IMR-90 (cell line): ENCODE measurements around the gene EML1. TPM values are rescaled to one million over a fixed set of nuclear protein-coding genes. Genes with fewer than 3 reads are reported as not detected.

Experiments
- ATAC-seq: fragments of 200-7000 bp; cut with Tn5 transposase; 2 replicates; pipeline ENCODE4 v1.9.1; 2020; ENCODE audit warnings: low read depth, mild to moderate bottlenecking, moderate library complexity
- BruUV-seq: library from RNA; stranded (reverse); fragments of 400-500 nt; replicated peaks from 2 replicates; lab custom pipeline; 2021; lab: Mats Ljungman, UMichigan
- CTCF ChIA-PET: fragments of 300-600 bp; formaldehyde crosslinking; extraction: SDS; loops from one replicate; lab custom pipeline; 2021; ENCODE audit warnings: antibody characterized with exemption; lab: Yijun Ruan, JAX
- POLR2A ChIA-PET: fragments of 300-600 bp; sonication (Branson Sonifier 250); formaldehyde crosslinking; loops from one replicate; lab custom pipeline; 2022; ENCODE audit warnings: antibody characterized with exemption; ENCODE audit not compliant: unreplicated experiment; lab: Charles Lee
- DNase-seq: peaks from one replicate; pipeline ENCODE4 v3.0.0; 2013
- H2AFZ ChIP-seq: replicated peaks from 2 replicates; pipeline ENCODE3; 2013; ENCODE audit warnings: low read length, mild to moderate bottlenecking; ENCODE audit not compliant: poor library complexity
- H2AK5ac ChIP-seq: 2 replicates; pipeline ENCODE4 v1.6.1; 2013; ENCODE audit warnings: low read depth, low read length, inconsistent platforms
- H2AK9ac ChIP-seq: replicated peaks from 2 replicates; pipeline ENCODE3; 2013; ENCODE audit warnings: mild to moderate bottlenecking, low read depth, low read length, moderate library complexity; ENCODE audit not compliant: poor library complexity
- H2BK120ac ChIP-seq: 2 replicates; pipeline ENCODE4 v1.6.1; 2013; ENCODE audit warnings: low read depth, low read length, inconsistent platforms
- H2BK15ac ChIP-seq: 3 replicates; pipeline ENCODE4 v1.6.1; 2013; ENCODE audit warnings: low read depth, low read length, inconsistent platforms
- H2BK20ac ChIP-seq: 2 replicates; pipeline ENCODE4 v1.6.1; 2013; ENCODE audit warnings: low read depth, mild to moderate bottlenecking, inconsistent platforms, low read length, moderate library complexity
- H2BK5ac ChIP-seq: 2 replicates; pipeline ENCODE4 v1.6.1; 2013; ENCODE audit warnings: mild to moderate bottlenecking, low read depth, low read length, inconsistent platforms; ENCODE audit not compliant: poor library complexity, severe bottlenecking
- H3K14ac ChIP-seq: replicated peaks from 2 replicates; pipeline ENCODE4 v1.6.1; 2013; ENCODE audit warnings: low read depth, low read length, inconsistent platforms
- H3K18ac ChIP-seq: 2 replicates; pipeline ENCODE4 v1.6.1; 2013; ENCODE audit warnings: low read depth, low read length, control low read depth
- H3K23ac ChIP-seq: 2 replicates; pipeline ENCODE4 v1.6.1; 2013; ENCODE audit warnings: low read depth, low read length, inconsistent platforms
- H3K27ac ChIP-seq: 2 replicates; pipeline ENCODE4 v1.5.1; 2013; ENCODE audit warnings: mild to moderate bottlenecking, control low read depth, low read length; ENCODE audit not compliant: insufficient read depth
- H3K27me3 ChIP-seq: 2 replicates; pipeline ENCODE4 v1.6.1; 2013; ENCODE audit warnings: low read length; ENCODE audit not compliant: control insufficient read depth, insufficient read depth
- H3K36me3 ChIP-seq: 2 replicates; pipeline ENCODE4 v1.6.1; 2013; ENCODE audit warnings: low read length, mixed read lengths; ENCODE audit not compliant: control insufficient read depth, insufficient read depth
- H3K4ac ChIP-seq: 2 replicates; pipeline ENCODE4 v1.6.1; 2013; ENCODE audit warnings: low read depth, low read length, inconsistent platforms
- H3K4me1 ChIP-seq: 2 replicates; pipeline ENCODE4 v1.6.1; 2013; ENCODE audit warnings: low read length, mixed read lengths; ENCODE audit not compliant: control insufficient read depth, insufficient read depth
- H3K4me2 ChIP-seq: 2 replicates; pipeline ENCODE4 v1.6.1; 2013; ENCODE audit warnings: low read depth, mild to moderate bottlenecking, control low read depth, low read length, moderate library complexity
- H3K4me3 ChIP-seq: 2 replicates; pipeline ENCODE4 v1.5.1; 2013; ENCODE audit warnings: low read depth, mild to moderate bottlenecking, control low read depth, low read length, moderate library complexity; ENCODE audit not compliant: insufficient read depth
- H3K56ac ChIP-seq: 2 replicates; pipeline ENCODE4 v1.6.1; 2013; ENCODE audit warnings: low read length, inconsistent platforms; ENCODE audit not compliant: insufficient read depth; ENCODE audit errors: extremely low read depth
- H3K79me1 ChIP-seq, 2 experiments: 2 replicates each; pipeline ENCODE4 v1.6.1; 2013; ENCODE audit warnings: low read length in 2 of 2, inconsistent platforms in 1 of 2, low read depth in 1 of 2
- H3K9ac ChIP-seq: 2 replicates; pipeline ENCODE4 v1.6.1; 2013; ENCODE audit warnings: low read depth, low read length, control low read depth
- H3K9me1 ChIP-seq: 2 replicates; pipeline ENCODE4 v1.6.1; 2013; ENCODE audit warnings: low read length, inconsistent platforms; ENCODE audit not compliant: insufficient read depth
- H3K9me3 ChIP-seq: 2 replicates; pipeline ENCODE4 v1.6.1; 2013; ENCODE audit warnings: low read length; ENCODE audit not compliant: control insufficient read depth, insufficient read depth
- H4K20me1 ChIP-seq: 2 replicates; pipeline ENCODE4 v1.6.1; 2013; ENCODE audit warnings: low read length, inconsistent platforms; ENCODE audit not compliant: insufficient read depth
- H4K5ac ChIP-seq: 2 replicates; pipeline ENCODE4 v1.6.1; 2013; ENCODE audit warnings: mild to moderate bottlenecking, low read depth, low read length, control low read depth
- H4K8ac ChIP-seq, 2 experiments: 2 replicates each; pipeline ENCODE4 v1.6.1; 2013; ENCODE audit warnings: low read depth in 2 of 2, low read length in 2 of 2, control low read depth in 1 of 2, inconsistent platforms in 1 of 2
- H4K91ac ChIP-seq: 2 replicates; pipeline ENCODE4 v1.6.1; 2013; ENCODE audit warnings: low read depth, low read length, inconsistent platforms; ENCODE audit not compliant: insufficient read depth
- CEBPB ChIP-seq: IDR thresholded peaks from 2 replicates; pipeline ENCODE4 v1.6.1; 2012; ENCODE audit warnings: low read depth, low read length, improper control_type of control experiment
- CHD1 ChIP-seq: IDR thresholded peaks from 2 replicates; pipeline ENCODE4 v1.6.1; 2012; ENCODE audit warnings: low read depth, low read length, improper control_type of control experiment
- MXI1 ChIP-seq: IDR thresholded peaks from 2 replicates; pipeline ENCODE4 v1.6.1; 2012; ENCODE audit warnings: low read depth, mild to moderate bottlenecking, low read length, moderate library complexity, borderline replicate concordance
- WGBS, 2 experiments: methylation state at CpG; one replicate each; pipeline versions ENCODE4 v1.1.5 to v1.1.7; 2013; ENCODE audit warnings: missing lambda C conversion rate in 2 of 2; ENCODE audit not compliant: insufficient read length in 1 of 2; ENCODE audit errors: extremely low coverage in 2 of 2; 5-methylcytosine and 5-hydroxymethylcytosine counted together
- dilution Hi-C: fragments of 300-500 bp; cut with HindIII; formaldehyde crosslinking; loops from one replicate; pipeline ENCODE4 v1.14.3; 2018; ENCODE audit warnings: low sequenced_read_pairs; ENCODE audit not compliant: unreplicated experiment
- in situ Hi-C: fragments of 300-500 bp; cut with MboI; formaldehyde crosslinking; loops from 3 replicates; pipeline ENCODE4 v1.14.3; 2019; ENCODE audit warnings: low sequenced_read_pairs, inconsistent platforms, mixed read lengths
- intact Hi-C: fragments of 100-400 bp; cut with micrococcal nuclease; formaldehyde crosslinking; loops from 2 replicates; pipeline ENCODE4 v1.10.0; 2022
- polyA plus RNA-seq, 3 experiments: library from polyadenylated mRNA; depleted of rRNA; stranded (reverse); fragments of >200 nt; gene quantifications; 2 replicates each; pipeline ENCODE4 v1.2.3, GENCODE V29; 2012; ENCODE audit warnings: low replicate concordance in 1 of 3
- total RNA-seq: library from RNA; depleted of rRNA; stranded (reverse); fragments of >200 nt; gene quantifications from 2 replicates; pipeline ENCODE4 v1.2.3, GENCODE V29; 2012

EML1 gene
- total and polyA plus RNA-seq, 2 of the 4 experiments (the other 2 are of a cell fraction), result 14.0 to 42.3 TPM

- Histone ChIP-seq H3K27ac (no peak overlapping the region), H3K27me3 (no peaks in the 10 kb centered on the region), H2AK5ac (no peak overlapping the region), H2AK9ac (no peak overlapping the region), H4K5ac (no peak overlapping the region), H3K14ac (no peak overlapping the region), H3K9me3 (no peaks in the 10 kb centered on the region), H2AFZ (no peak overlapping the region), H2BK120ac (no peak overlapping the region), H2BK20ac (no peak overlapping the region), H3K4me1 (peaks cover 4% of the 10 kb centered on the region), H4K8ac (no peak overlapping the region), H3K23ac (no peak overlapping the region), H3K4me3 (no peak overlapping the region), H3K18ac (no peak overlapping the region), H3K9ac (no peak overlapping the region), H3K79me1 (peaks cover 6 to 23% of the 10 kb centered on the region in 2 experiments; a peak in 3 of 4 replicates), H2BK5ac (no peak overlapping the region), H3K36me3 (peaks cover 2% of the 10 kb centered on the region; the same call in 1 of the 2 replicates), H3K4ac (no peak overlapping the region), H4K20me1 (no peaks in the 10 kb centered on the region; the same call in 1 of the 2 replicates), H3K9me1 (0 out of 2 replicates have a peak, but pooled peaks cover 4% of the 10 kb centered on the region), H4K91ac (no peak overlapping the region), H2BK15ac (no peak overlapping the region), H3K4me2 (no peak overlapping the region), H3K56ac (no peak overlapping the region)
- DNase-seq (no peak), ATAC-seq (no peak)
- dilution Hi-C loops, result no loop called here
- in situ Hi-C loops, result no loop called here
- BruUV-seq, result no TSS peak
- ChIA-PET POLR2A (no interaction called here), CTCF (interaction anchor here (0.8 kb wide), 1 partner anchor 9 kb away, joined by 3 read pairs; no protein-coding TSS in a partner anchor)
- TF ChIP-seq CHD1 (no peak), CEBPB (no peak), MXI1 (no peak)
- WGBS, 2 experiments, result no CpG with 5 or more reads among the region's 4 CpGs
- intact Hi-C loops, result no loop called here
Measured at GRCh38 chr14:99852578-99852977, 59.4 kb downstream of the EML1 start.
